Transverse colon (tissue), 4 donors: ENCODE results near the gene MIA3. TPM values are rescaled to one million over a fixed set of nuclear protein-coding genes. Genes with fewer than 3 reads are reported as not detected.
"Not testable (repeated sequence)": the region's sequence is repeated elsewhere in the genome, so short reads cannot be mapped to it uniquely, and the experiment has no call there.

Experiments
- DNase-seq: peaks from one replicate; pipeline ENCODE4 v3.0.0-alpha.2; 2019
- H3K27ac ChIP-seq, 4 donors: fragments of 200-600 bp; sonication (generic); 2 replicates each; pipeline ENCODE4 v1.5.1; 2016 to 2018; ENCODE audit warnings: inconsistent platforms in 4 of 4
- H3K27me3 ChIP-seq: fragments of 200-600 bp; sonication (generic); 2 replicates; pipeline ENCODE4 v1.5.1; 2017; ENCODE audit warnings: inconsistent platforms
- H3K36me3 ChIP-seq, 4 donors: fragments of 200-600 bp; sonication (generic); 2 replicates each; pipeline ENCODE4 v1.5.1; 2017 to 2019; ENCODE audit warnings: inconsistent platforms in 4 of 4
- H3K4me1 ChIP-seq, 4 donors: fragments of 200-600 bp; sonication (generic); 2 replicates each; pipeline ENCODE4 v1.5.1; 2017 to 2020; ENCODE audit warnings: inconsistent platforms in 4 of 4
- H3K4me3 ChIP-seq, 4 donors: fragments of 200-600 bp; sonication (generic); 1 replicate in 1 of 4; 2 replicates in 3 of 4; pipeline versions ENCODE4 v1.5.1 to v1.6.1; 2017 to 2019; ENCODE audit warnings: inconsistent platforms in 4 of 4
- H3K9me3 ChIP-seq, 2 donors: fragments of 200-600 bp; sonication (generic); 2 replicates each; pipeline ENCODE4 v1.5.1; 2017 to 2019; ENCODE audit warnings: inconsistent platforms in 2 of 2
- CTCF ChIP-seq, 5 experiments: fragments of 200-600 bp in 3 of 5; fragments of 450-650 bp in 2 of 5; sonication (generic) in 3 of 5; IDR thresholded peaks; 1 replicate in 2 of 5; 2 replicates in 3 of 5; pipeline ENCODE4 v1.5.1; 2016 to 2017; ENCODE audit warnings: antibody characterized with exemption in 5 of 5, inconsistent platforms in 3 of 5, mild to moderate bottlenecking in 2 of 5, moderate library complexity in 1 of 5
- EP300 ChIP-seq: sonication (generic); formaldehyde crosslinking; IDR thresholded peaks from one replicate; pipeline ENCODE4 v1.6.1; 2017; ENCODE audit warnings: antibody characterized with exemption, low read depth
- POLR2A ChIP-seq: fragments of 450-650 bp; IDR thresholded peaks from one replicate; pipeline ENCODE4 v1.6.1; 2016; ENCODE audit warnings: antibody characterized with exemption, mild to moderate bottlenecking, moderate library complexity
- POLR2AphosphoS5 ChIP-seq, 3 donors: sonication (generic); formaldehyde crosslinking; IDR thresholded peaks; one replicate each; pipeline ENCODE4 v1.6.1; 2016; ENCODE audit warnings: antibody characterized with exemption in 3 of 3
- WGBS, 2 donors: methylation state at CpG; one replicate each; pipeline ENCODE4 v1.1.5; 2018; ENCODE audit warnings: low coverage in 1 of 2; 5-methylcytosine and 5-hydroxymethylcytosine counted together
- in situ Hi-C, 4 donors: fragments of 200-750 bp; cut with MboI; loops; one replicate each; pipeline versions ENCODE4 v1.15.0 to v1.15.1; 2017; ENCODE audit warnings: low sequenced_read_pairs in 3 of 4, low pct_ligation_motif_present in 1 of 4, low pct_unique_long_range_greater_than_20kb in 1 of 4
- intact Hi-C: fragments of 100-400 bp; cut with DNase I; formaldehyde crosslinking; loops from one replicate; pipeline ENCODE4 v1.15.1; 2023; ENCODE audit warnings: low total_unique reads
- total RNA-seq, 4 donors: library from RNA; depleted of rRNA; stranded (reverse); fragments of >200 nt; gene quantifications; one replicate each; pipeline ENCODE4 v1.1.0, GENCODE V29; 2016

Gene MIA3
- total RNA-seq, 4 donors from 2014 or later: 39.2 to 185 (median 49.1) TPM

- peaks cover 0 to 18% (median 3%) of the 10 kb centered on the region in 4 donors for H3K4me1 ChIP-seq
- no peaks in the 10 kb centered on the region for H3K9me3 ChIP-seq
- peaks cover 0 to 90% (median 40%) of the 10 kb centered on the region in 4 donors for H3K36me3 ChIP-seq
- peak; percentile 50 for DNase-seq
- TF ChIP-seq POLR2A (no peak), POLR2AphosphoS5 (IDR thresholded peaks at IDR 0.05) (peak in 1 of 3 donors; percentile 9)
- peak overlapping the region in 1 of 4 donors; percentile 30 for H3K27ac ChIP-seq
- H3K4me3 ChIP-seq: no peak overlapping the region
- intact Hi-C loops: no loop called here
- in situ Hi-C loops: loop anchor here in 1 of 4 donors (10.0 kb wide), 1 partner anchor 60 kb away; the partner anchor contains the start of genes AIDA and BROX
- no peaks in the 10 kb centered on the region for H3K27me3 ChIP-seq
- WGBS, 2 donors: 55 to 67% methylated on average over 2 to 5 of the region's 5 CpGs
Observed at GRCh38 chr1:222654849-222655248, 37.0 kb downstream of the MIA3 start.

GRCh38 chr1:222656391-222657155, 38.7 kb downstream of the MIA3 start:
- 97 to 100% methylated on average over 2 of the region's 2 CpGs for WGBS, 2 donors
- Histone ChIP-seq H3K27ac (no peak overlapping the region), H3K9me3 (no peaks in the 10 kb centered on the region), H3K36me3 (peaks cover 0 to 90% (median 40%) of the 10 kb centered on the region in 4 donors), H3K4me3 (no peak overlapping the region), H3K4me1 (peaks cover 0 to 18% (median 3%) of the 10 kb centered on the region in 4 donors), H3K27me3 (no peaks in the 10 kb centered on the region)
- in situ Hi-C loops (loop anchor here in 1 of 4 donors (10.0 kb wide), 1 partner anchor 58 kb away; the partner anchor contains the start of genes AIDA and BROX), intact Hi-C loops (no loop called here)
- no peak for TF ChIP-seq POLR2AphosphoS5 (IDR thresholded peaks at IDR 0.05)
- TF ChIP-seq POLR2A: no peak
- no peak for TF ChIP-seq EP300
- DNase-seq: no peak

- Histone ChIP-seq H3K9me3 (no peaks in the 10 kb centered on the region), H3K4me1 (peaks cover 0 to 7% (median under 1%) of the 10 kb centered on the region in 4 donors), H3K27me3 (no peaks in the 10 kb centered on the region), H3K4me3 (no peak overlapping the region), H3K36me3 (peaks cover 0 to 91% (median 41%) of the 10 kb centered on the region in 4 donors), H3K27ac (no peak overlapping the region)
- TF ChIP-seq EP300 (no peak), POLR2AphosphoS5 (IDR thresholded peaks at IDR 0.05) (no peak), CTCF (IDR thresholded peaks at IDR 0.05) (no peak), POLR2A (no peak)
- intact Hi-C loops: no loop called here
- in situ Hi-C loops: loop anchor here in 1 of 4 donors (10.0 kb wide), 1 partner anchor 57 kb away; the partner anchor contains the start of genes AIDA and BROX
- DNase-seq: no peak
- 94 to 100% methylated on average over 2 of the region's 2 CpGs for WGBS, 2 donors
Observed at GRCh38 chr1:222657899-222658298, 40.0 kb downstream of the MIA3 start.

GRCh38 chr1:222663431-222663934, 45.6 kb downstream of the MIA3 start:
- H3K27me3 ChIP-seq: no peaks in the 10 kb centered on the region
- H3K4me3 ChIP-seq: no peak overlapping the region
- intact Hi-C loops: no loop called here
- no peak for DNase-seq
- H3K27ac ChIP-seq: no peak overlapping the region
- in situ Hi-C loops: no loop called here
- no peaks in the 10 kb centered on the region for H3K9me3 ChIP-seq
- H3K4me1 ChIP-seq: peaks cover 0 to 5% (median 0%) of the 10 kb centered on the region in 4 donors
- TF ChIP-seq POLR2AphosphoS5 (IDR thresholded peaks at IDR 0.05): no peak
- TF ChIP-seq POLR2A: no peak
- no peak for TF ChIP-seq CTCF (IDR thresholded peaks at IDR 0.05)
- TF ChIP-seq EP300: no peak
- WGBS, 2 donors: 97 to 100% methylated on average over 2 to 4 of the region's 4 CpGs
- peaks cover 0 to 82% (median 39%) of the 10 kb centered on the region in 4 donors for H3K36me3 ChIP-seq

- Histone ChIP-seq H3K27ac (peak overlapping the region in 2 of 4 donors; percentile 36 to 38), H3K9me3 (no peaks in the 10 kb centered on the region), H3K27me3 (no peaks in the 10 kb centered on the region), H3K4me1 (peaks cover 0 to 5% (median 0%) of the 10 kb centered on the region in 4 donors), H3K36me3 (peaks cover 0 to 67% (median 26%) of the 10 kb centered on the region in 4 donors), H3K4me3 (no peak overlapping the region)
- TF ChIP-seq EP300 (no peak), POLR2AphosphoS5 (IDR thresholded peaks at IDR 0.05) (no peak), POLR2A (no peak), CTCF (IDR thresholded peaks at IDR 0.05) (no peak)
- 73 to 75% methylated on average over 7 of the region's 7 CpGs for WGBS, 2 donors
- in situ Hi-C loops (no loop called here), intact Hi-C loops (no loop called here)
- DNase-seq: no peak
Observed at GRCh38 chr1:222665964-222666363, 48.1 kb downstream of the MIA3 start.

- H3K9me3 ChIP-seq, H3K27ac ChIP-seq, H3K27me3 ChIP-seq, in situ Hi-C loops, DNase-seq, intact Hi-C loops, H3K4me3 ChIP-seq, H3K4me1 ChIP-seq: not testable (repeated sequence)
- H3K36me3 ChIP-seq: peaks cover 0 to 59% (median 23%) of the 10 kb centered on the region in 4 donors
- 72 to 80% methylated on average over 2 of the region's 4 CpGs for WGBS, 2 donors
Observed at GRCh38 chr1:222668184-222668583, 50.3 kb downstream of the MIA3 start.

- H3K4me1 ChIP-seq, intact Hi-C loops, in situ Hi-C loops, H3K9me3 ChIP-seq, DNase-seq, H3K27me3 ChIP-seq, H3K27ac ChIP-seq, H3K4me3 ChIP-seq: not testable (repeated sequence)
- 80% methylated on average over 1 of the region's 2 CpGs; no CpG with 5 or more reads in 1 of the 2 donors for WGBS, 2 donors
- H3K36me3 ChIP-seq: peaks cover 0 to 60% (median 22%) of the 10 kb centered on the region in 4 donors
Observed at GRCh38 chr1:222669107-222669506, 51.2 kb downstream of the MIA3 start.
